SK-N-SH (cell line): ENCODE measurements around the gene GSS. TPM values are rescaled to one million over a fixed set of nuclear protein-coding genes. Genes with fewer than 3 reads are reported as not detected.

Experiments
- CTCF ChIA-PET: fragments of 300-600, 350-600 bp; formaldehyde crosslinking; extraction: SDS; loops from one replicate; lab custom pipeline; 2021; lab: Yijun Ruan, JAX
- POLR2A ChIA-PET: fragments of 350-600 bp; sonication (Branson Sonifier 250); formaldehyde crosslinking; extraction: SDS; loops from one replicate; lab custom pipeline; 2020; ENCODE audit warnings: antibody characterized with exemption, inconsistent platforms; lab: Yijun Ruan, JAX
- DNase-seq: peaks from one replicate; pipeline ENCODE4 v3.0.0; 2012
- H2AFZ ChIP-seq: fragments of 200-600 bp; sonication (generic); 2 replicates; pipeline ENCODE4 v1.8.1; 2016; ENCODE audit warnings: antibody characterized with exemption, mild to moderate bottlenecking, low read depth
- H3F3A ChIP-seq: fragments of 200-600 bp; sonication (generic); replicated peaks from 2 replicates; pipeline ENCODE3; 2016; ENCODE audit warnings: antibody characterized with exemption, mild to moderate bottlenecking; ENCODE audit not compliant: insufficient read depth
- H3K27ac ChIP-seq, 2 experiments: fragments of 200-500 bp in 1 of 2; fragments of 200-600 bp in 1 of 2; sonication (Bioruptor generic) in 1 of 2; sonication (generic), shearing (Covaris generic) in 1 of 2; 2 replicates each; pipeline versions ENCODE4 v1.5.1 to v1.6.1; 2014 to 2016; ENCODE audit warnings: low read depth in 2 of 2, inconsistent platforms in 1 of 2, low read length in 1 of 2, mild to moderate bottlenecking in 1 of 2, mixed read lengths in 1 of 2
- H3K27me3 ChIP-seq: fragments of 200-600 bp; sonication (generic), shearing (Covaris generic); 2 replicates; pipeline ENCODE4 v1.6.1; 2016; ENCODE audit warnings: mixed run types; ENCODE audit not compliant: insufficient read depth
- H3K36me3 ChIP-seq, 2 experiments: fragments of 200-500 bp in 1 of 2; fragments of 200-600 bp in 1 of 2; sonication (Bioruptor generic) in 1 of 2; sonication (generic) in 1 of 2; replicated peaks in 1 of 2; 2 replicates each; pipeline versions ENCODE3 to v1.5.1; 2014 to 2016; ENCODE audit warnings: low read length in 1 of 2, mild to moderate bottlenecking in 1 of 2; ENCODE audit not compliant: insufficient read depth in 2 of 2, control insufficient read depth in 1 of 2
- H3K4me1 ChIP-seq, 2 experiments: fragments of 200-500 bp in 1 of 2; fragments of 200-600 bp in 1 of 2; sonication (Bioruptor generic) in 1 of 2; sonication (generic), shearing (Covaris generic) in 1 of 2; 2 replicates each; pipeline versions ENCODE4 v1.5.1 to v1.6.1; 2014 to 2016; ENCODE audit warnings: low read depth in 1 of 2, low read length in 1 of 2, mixed run types in 1 of 2; ENCODE audit not compliant: insufficient read depth in 2 of 2, control insufficient read depth in 1 of 2
- H3K4me2 ChIP-seq: fragments of 200-600 bp; sonication (generic), shearing (Covaris generic); 2 replicates; pipeline ENCODE4 v1.6.1; 2017; ENCODE audit warnings: mixed run types
- H3K4me3 ChIP-seq, 2 experiments: fragments of 200-500 bp in 1 of 2; fragments of 200-600 bp in 1 of 2; sonication (Bioruptor generic) in 1 of 2; sonication (generic), shearing (Covaris generic) in 1 of 2; 2 replicates each; pipeline versions ENCODE4 v1.5.1 to v1.8.1; 2014 to 2016; ENCODE audit warnings: low read depth in 2 of 2, inconsistent platforms in 1 of 2, low read length in 1 of 2, mild to moderate bottlenecking in 1 of 2, mixed read lengths in 1 of 2, moderate library complexity in 1 of 2
- H3K79me2 ChIP-seq: fragments of 200-600 bp; sonication (generic); 2 replicates; pipeline ENCODE4 v1.8.1; 2017; ENCODE audit warnings: mild to moderate bottlenecking; ENCODE audit not compliant: insufficient read depth
- H3K9ac ChIP-seq: fragments of 200-600 bp; sonication (generic); 2 replicates; pipeline ENCODE4 v1.6.1; 2017; ENCODE audit warnings: mixed run types
- H3K9me2 ChIP-seq: fragments of 200-600 bp; sonication (generic); 2 replicates; pipeline ENCODE4 v1.6.1; 2017; ENCODE audit warnings: mixed run types
- H3K9me3 ChIP-seq: fragments of 200-600 bp; sonication (generic); 2 replicates; pipeline ENCODE4 v1.6.1; 2017; ENCODE audit warnings: mixed run types, mild to moderate bottlenecking, moderate library complexity
- H4K20me1 ChIP-seq: fragments of 200-600 bp; sonication (generic); 2 replicates; pipeline ENCODE4 v1.6.1; 2017; ENCODE audit warnings: mild to moderate bottlenecking, mixed run types; ENCODE audit not compliant: insufficient read depth
- ELF1 ChIP-seq: IDR thresholded peaks from 2 replicates; pipeline ENCODE4 v1.4.0; 2012
- EZH2phosphoT487 ChIP-seq: fragments of 200-600 bp; sonication (generic); IDR thresholded peaks from 2 replicates; pipeline ENCODE4 v1.6.1; 2017; ENCODE audit warnings: low read depth, mixed run types, mild to moderate bottlenecking, antibody characterized with exemption, moderate library complexity, borderline replicate concordance
- FOXM1 ChIP-seq: IDR thresholded peaks from 2 replicates; pipeline ENCODE4 v1.4.0; 2012; ENCODE audit warnings: low read depth, mild to moderate bottlenecking
- GATA2 ChIP-seq: sonication (generic); formaldehyde crosslinking; IDR thresholded peaks from 2 replicates; pipeline ENCODE4 v1.5.0; 2020; ENCODE audit warnings: mild to moderate bottlenecking, missing genetic modification reagents
- JUND ChIP-seq: IDR thresholded peaks from 2 replicates; pipeline ENCODE4 v1.4.0; 2012
- MEF2A ChIP-seq: IDR thresholded peaks from 2 replicates; pipeline ENCODE4 v1.4.0; 2012; ENCODE audit warnings: low read depth, borderline replicate concordance
- MXI1 ChIP-seq: IDR thresholded peaks from 2 replicates; pipeline ENCODE4 v1.6.1; 2012; ENCODE audit warnings: mild to moderate bottlenecking, low read depth, low read length, improper control_type of control experiment
- NFIC ChIP-seq: IDR thresholded peaks from 2 replicates; pipeline ENCODE4 v1.4.0; 2012; ENCODE audit warnings: borderline replicate concordance
- NRF1 ChIP-seq: IDR thresholded peaks from 2 replicates; pipeline ENCODE4 v1.6.1; 2012; ENCODE audit warnings: low read depth, mild to moderate bottlenecking, low read length
- POLR2AphosphoS5 ChIP-seq: IDR thresholded peaks from 2 replicates; pipeline ENCODE4 v1.6.1; 2012; ENCODE audit warnings: low read depth, low read length
- RAD21 ChIP-seq: IDR thresholded peaks from 2 replicates; pipeline ENCODE4 v1.6.1; 2012; ENCODE audit warnings: mild to moderate bottlenecking, low read length
- RFX5 ChIP-seq: IDR thresholded peaks from 2 replicates; pipeline ENCODE4 v1.6.1; 2012; ENCODE audit warnings: mild to moderate bottlenecking, improper control_type of control experiment, low read length
- SIN3A ChIP-seq: IDR thresholded peaks from 2 replicates; pipeline ENCODE4 v1.6.1; 2012; ENCODE audit warnings: low read depth, mild to moderate bottlenecking, low read length, moderate library complexity, borderline replicate concordance
- SMC3 ChIP-seq: IDR thresholded peaks from 2 replicates; pipeline ENCODE4 v1.6.1; 2012; ENCODE audit warnings: low read depth, low read length, improper control_type of control experiment
- TAF1 ChIP-seq: IDR thresholded peaks from 2 replicates; pipeline ENCODE4 v1.6.1; 2012; ENCODE audit warnings: low read depth, mild to moderate bottlenecking, low read length, moderate library complexity, borderline replicate concordance
- TCF12 ChIP-seq: IDR thresholded peaks from 2 replicates; pipeline ENCODE4 v1.4.0; 2012
- TEAD4 ChIP-seq: IDR thresholded peaks from 2 replicates; pipeline ENCODE4 v1.4.0; 2012; ENCODE audit warnings: mild to moderate bottlenecking, borderline replicate concordance; ENCODE audit not compliant: insufficient read depth
- YY1 ChIP-seq: IDR thresholded peaks from 2 replicates; pipeline ENCODE4 v1.4.0; 2012; ENCODE audit warnings: low read depth, mild to moderate bottlenecking
- WGBS: methylation state at CpG from one replicate; pipeline ENCODE4 v1.1.6; 2017; ENCODE audit warnings: low lambda C conversion rate; 5-methylcytosine and 5-hydroxymethylcytosine counted together
- polyA plus RNA-seq, 3 experiments: library from polyadenylated mRNA; depleted of rRNA; stranded (reverse); fragments of >200 nt; gene quantifications; 2 replicates each; pipeline ENCODE4 v1.2.3, GENCODE V29; 2012
- TF ChIP-seq, protein P1 (sequence below): IDR thresholded peaks from 2 replicates; pipeline ENCODE4 v1.4.0; 2012; ENCODE audit warnings: low read depth, borderline replicate concordance
- TF ChIP-seq, protein P2 (sequence below): fragments of 150-350 bp; IDR thresholded peaks from 2 replicates; pipeline ENCODE4 v1.6.1; 2016; ENCODE audit warnings: mild to moderate bottlenecking, low read depth, low read length
- TF ChIP-seq, protein P3 (sequence below): IDR thresholded peaks from 2 replicates; pipeline ENCODE4 v1.4.0; 2012; ENCODE audit warnings: low read depth, borderline replicate concordance
- TF ChIP-seq, protein P4 (sequence below): IDR thresholded peaks from 2 replicates; pipeline ENCODE4 v1.4.0; 2012; ENCODE audit warnings: low read depth
- TF ChIP-seq, protein P5 (sequence below): IDR thresholded peaks from 2 replicates; pipeline ENCODE4; 2012
- TF ChIP-seq, protein P6 (sequence below): fragments of 150-350 bp; IDR thresholded peaks from 2 replicates; pipeline ENCODE4 v1.6.1; 2017; ENCODE audit warnings: antibody characterized with exemption, low read length, low read depth, borderline replicate concordance

The GSS gene
- 95.6 and 117 TPM in 2 replicates for polyA plus RNA-seq (2012; rRNA removed)
- polyA plus RNA-seq (2012; cell fraction: cytosol; rRNA removed): 61.2 and 78.3 TPM in 2 replicates
- 247 and 324 TPM in 2 replicates for polyA plus RNA-seq (2012; cell fraction: nucleus; rRNA removed)

DNA sequence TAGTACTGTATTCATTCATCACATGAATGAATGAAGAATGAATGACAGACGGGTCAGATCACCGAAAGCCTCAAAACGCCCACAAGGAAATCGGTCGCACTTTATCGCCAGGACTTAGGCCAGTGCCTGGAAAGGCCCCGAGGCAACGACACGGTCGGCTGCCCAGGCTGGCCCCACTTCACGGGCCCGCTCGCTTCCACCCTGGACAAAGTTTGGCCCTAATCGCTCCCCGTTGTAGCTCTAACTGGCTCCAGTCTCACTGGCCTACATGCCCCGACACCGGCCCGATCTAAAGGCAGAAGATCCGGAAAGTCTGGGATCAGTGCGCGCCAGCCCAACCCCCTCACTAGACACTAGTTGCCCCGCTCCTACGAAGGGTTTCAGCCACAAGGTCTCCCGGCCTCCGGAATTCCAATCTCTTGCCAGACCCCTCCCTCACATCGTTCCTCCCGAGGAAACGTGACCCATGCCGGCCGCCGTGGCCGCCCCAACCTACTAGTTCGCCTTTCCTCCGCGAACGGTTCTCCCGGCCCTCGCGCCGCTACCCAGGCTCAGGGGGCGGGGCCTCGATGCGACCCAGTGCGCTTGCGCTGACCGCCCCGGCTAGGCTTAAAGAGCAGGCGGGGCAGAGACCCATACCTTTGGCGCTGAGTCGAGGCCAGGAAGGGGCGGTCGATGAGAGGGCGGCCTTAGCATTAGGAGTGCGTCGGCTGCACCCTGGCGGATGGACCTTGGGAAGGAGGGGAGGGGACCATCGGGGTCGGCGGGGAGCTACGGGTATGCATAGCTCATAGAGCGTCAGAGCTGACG lies at the start of gene GSS, which contains the start of gene MYH7B:
TSS of gene GSS (minus strand) at position 576 of the 810 bp plus-strand sequence. CDS start 3,954 bp downstream, outside the sequence.
TSS of gene MYH7B (plus strand) at position 638 of the 810 bp plus-strand sequence. CDS start 22,138 bp downstream, outside the sequence.
- no peaks in the 10 kb centered on the region for H3K9me3 ChIP-seq
- H3K36me3 ChIP-seq: peaks cover 9 to 11% of the 10 kb centered on the region in 2 experiments
- peak within 1 kb of the TSS; percentile 80 for H3K9ac ChIP-seq
- peak within 1 kb of the TSS; percentile 67 to 70 for H3K4me3 ChIP-seq
- DNase-seq: peak; percentile 96
- ChIA-PET POLR2A (interaction anchor here (0.5 to 2.1 kb wide), 6 partner anchors 13 to 83 kb away, joined by 3 to 8 read pairs (median 4); partner anchors contain the start of genes ACSS2 and GGT7), CTCF (interaction anchor here (0.6 to 4.5 kb wide), 13 partner anchors 15 to 190 kb away, joined by 3 to 61 read pairs (median 4); partner anchors contain the start of gene GGT7)
- H4K20me1 ChIP-seq: no peaks in the 10 kb centered on the region
- under 1% methylated on average over 43 of the region's 62 CpGs for WGBS
- no peaks in the 10 kb centered on the region for H3K27me3 ChIP-seq
- H3K27ac ChIP-seq: peak within 1 kb of the TSS; percentile 84 to 95
- peak within 1 kb of the TSS; percentile 95 for H2AFZ ChIP-seq
- H3F3A ChIP-seq: no peaks in the 10 kb centered on the region
- no peaks in the 10 kb centered on the region for H3K9me2 ChIP-seq
- H3K4me2 ChIP-seq: peak within 1 kb of the TSS; percentile 81
- peaks cover 28% of the 10 kb centered on the region; the same call in 1 of the 2 replicates for H3K79me2 ChIP-seq
- peaks cover 11 to 15% of the 10 kb centered on the region in 2 experiments; a peak in 3 of 4 replicates for H3K4me1 ChIP-seq
- TF ChIP-seq SIN3A (no peak; the same call in none of the 2 replicates), RFX5 (no peak), TCF12 (no peak), NRF1 (peak; percentile 78), MXI1 (no peak; the same call in 1 of the 2 replicates), NFIC (peak; percentile 32; the same call in 1 of the 2 replicates), MEF2A (no peak), JUND (no peak), SMC3 (peak; percentile 70), GATA2 (CRISPR knock-in tag) (no peak), POLR2AphosphoS5 (peak; percentile 91), FOXM1 (no peak), YY1 (0 out of 2 replicates have a peak, but pooled peaks have one; percentile 10), TAF1 (peak; percentile 97), RAD21 (peak; percentile 77), ELF1 (peak; percentile 54; the same call in 1 of the 2 replicates), EZH2phosphoT487 (no peak), TEAD4 (no peak; the same call in 1 of the 2 replicates)
- TF ChIP-seq, protein P1, sequence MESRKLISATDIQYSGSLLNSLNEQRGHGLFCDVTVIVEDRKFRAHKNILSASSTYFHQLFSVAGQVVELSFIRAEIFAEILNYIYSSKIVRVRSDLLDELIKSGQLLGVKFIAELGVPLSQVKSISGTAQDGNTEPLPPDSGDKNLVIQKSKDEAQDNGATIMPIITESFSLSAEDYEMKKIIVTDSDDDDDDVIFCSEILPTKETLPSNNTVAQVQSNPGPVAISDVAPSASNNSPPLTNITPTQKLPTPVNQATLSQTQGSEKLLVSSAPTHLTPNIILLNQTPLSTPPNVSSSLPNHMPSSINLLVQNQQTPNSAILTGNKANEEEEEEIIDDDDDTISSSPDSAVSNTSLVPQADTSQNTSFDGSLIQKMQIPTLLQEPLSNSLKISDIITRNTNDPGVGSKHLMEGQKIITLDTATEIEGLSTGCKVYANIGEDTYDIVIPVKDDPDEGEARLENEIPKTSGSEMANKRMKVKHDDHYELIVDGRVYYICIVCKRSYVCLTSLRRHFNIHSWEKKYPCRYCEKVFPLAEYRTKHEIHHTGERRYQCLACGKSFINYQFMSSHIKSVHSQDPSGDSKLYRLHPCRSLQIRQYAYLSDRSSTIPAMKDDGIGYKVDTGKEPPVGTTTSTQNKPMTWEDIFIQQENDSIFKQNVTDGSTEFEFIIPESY: peak; percentile 67; the same call in 1 of the 2 replicates
- TF ChIP-seq, protein P2, sequence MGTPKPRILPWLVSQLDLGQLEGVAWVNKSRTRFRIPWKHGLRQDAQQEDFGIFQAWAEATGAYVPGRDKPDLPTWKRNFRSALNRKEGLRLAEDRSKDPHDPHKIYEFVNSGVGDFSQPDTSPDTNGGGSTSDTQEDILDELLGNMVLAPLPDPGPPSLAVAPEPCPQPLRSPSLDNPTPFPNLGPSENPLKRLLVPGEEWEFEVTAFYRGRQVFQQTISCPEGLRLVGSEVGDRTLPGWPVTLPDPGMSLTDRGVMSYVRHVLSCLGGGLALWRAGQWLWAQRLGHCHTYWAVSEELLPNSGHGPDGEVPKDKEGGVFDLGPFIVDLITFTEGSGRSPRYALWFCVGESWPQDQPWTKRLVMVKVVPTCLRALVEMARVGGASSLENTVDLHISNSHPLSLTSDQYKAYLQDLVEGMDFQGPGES: no peak
- TF ChIP-seq, protein P3, sequence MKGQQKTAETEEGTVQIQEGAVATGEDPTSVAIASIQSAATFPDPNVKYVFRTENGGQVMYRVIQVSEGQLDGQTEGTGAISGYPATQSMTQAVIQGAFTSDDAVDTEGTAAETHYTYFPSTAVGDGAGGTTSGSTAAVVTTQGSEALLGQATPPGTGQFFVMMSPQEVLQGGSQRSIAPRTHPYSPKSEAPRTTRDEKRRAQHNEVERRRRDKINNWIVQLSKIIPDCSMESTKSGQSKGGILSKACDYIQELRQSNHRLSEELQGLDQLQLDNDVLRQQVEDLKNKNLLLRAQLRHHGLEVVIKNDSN: no peak
- TF ChIP-seq, protein P4, sequence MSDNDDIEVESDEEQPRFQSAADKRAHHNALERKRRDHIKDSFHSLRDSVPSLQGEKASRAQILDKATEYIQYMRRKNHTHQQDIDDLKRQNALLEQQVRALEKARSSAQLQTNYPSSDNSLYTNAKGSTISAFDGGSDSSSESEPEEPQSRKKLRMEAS: peak; percentile 78
- TF ChIP-seq, protein P5, sequence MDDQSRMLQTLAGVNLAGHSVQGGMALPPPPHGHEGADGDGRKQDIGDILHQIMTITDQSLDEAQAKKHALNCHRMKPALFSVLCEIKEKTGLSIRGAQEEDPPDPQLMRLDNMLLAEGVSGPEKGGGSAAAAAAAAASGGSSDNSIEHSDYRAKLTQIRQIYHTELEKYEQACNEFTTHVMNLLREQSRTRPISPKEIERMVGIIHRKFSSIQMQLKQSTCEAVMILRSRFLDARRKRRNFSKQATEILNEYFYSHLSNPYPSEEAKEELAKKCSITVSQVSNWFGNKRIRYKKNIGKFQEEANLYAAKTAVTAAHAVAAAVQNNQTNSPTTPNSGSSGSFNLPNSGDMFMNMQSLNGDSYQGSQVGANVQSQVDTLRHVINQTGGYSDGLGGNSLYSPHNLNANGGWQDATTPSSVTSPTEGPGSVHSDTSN: no peak; the same call in 1 of the 2 replicates
- TF ChIP-seq, protein P6, sequence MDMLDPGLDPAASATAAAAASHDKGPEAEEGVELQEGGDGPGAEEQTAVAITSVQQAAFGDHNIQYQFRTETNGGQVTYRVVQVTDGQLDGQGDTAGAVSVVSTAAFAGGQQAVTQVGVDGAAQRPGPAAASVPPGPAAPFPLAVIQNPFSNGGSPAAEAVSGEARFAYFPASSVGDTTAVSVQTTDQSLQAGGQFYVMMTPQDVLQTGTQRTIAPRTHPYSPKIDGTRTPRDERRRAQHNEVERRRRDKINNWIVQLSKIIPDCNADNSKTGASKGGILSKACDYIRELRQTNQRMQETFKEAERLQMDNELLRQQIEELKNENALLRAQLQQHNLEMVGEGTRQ: no peak
